ENCODE results near the gene ZNF70.

DNA sequence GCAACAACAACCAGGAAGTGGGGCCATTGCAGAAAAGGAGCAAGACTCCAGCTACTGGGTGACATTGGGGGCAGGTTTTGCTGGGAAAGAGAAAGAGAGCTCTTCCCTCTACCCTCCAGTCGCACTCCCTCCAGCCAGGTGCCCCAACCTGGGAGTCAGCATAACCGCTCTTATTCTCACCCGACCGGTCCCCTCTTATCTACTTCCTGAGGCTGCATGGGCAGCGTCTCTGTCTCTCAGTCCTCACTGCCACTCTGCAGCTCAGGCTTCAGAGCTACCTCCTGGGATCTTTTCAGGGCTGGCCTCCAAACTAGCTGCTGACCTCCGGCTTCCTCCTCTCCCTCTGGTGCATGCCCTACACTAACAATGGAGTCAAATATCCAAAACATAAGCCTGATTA is 5.1 kb downstream of the ZNF70 start:
- TF ChIP-seq EZH2phosphoT487 (IDR thresholded peaks at IDR 0.05; ENCODE audit: borderline replicate concordance, low read length) = no peak
- TF ChIP-seq, protein P1, sequence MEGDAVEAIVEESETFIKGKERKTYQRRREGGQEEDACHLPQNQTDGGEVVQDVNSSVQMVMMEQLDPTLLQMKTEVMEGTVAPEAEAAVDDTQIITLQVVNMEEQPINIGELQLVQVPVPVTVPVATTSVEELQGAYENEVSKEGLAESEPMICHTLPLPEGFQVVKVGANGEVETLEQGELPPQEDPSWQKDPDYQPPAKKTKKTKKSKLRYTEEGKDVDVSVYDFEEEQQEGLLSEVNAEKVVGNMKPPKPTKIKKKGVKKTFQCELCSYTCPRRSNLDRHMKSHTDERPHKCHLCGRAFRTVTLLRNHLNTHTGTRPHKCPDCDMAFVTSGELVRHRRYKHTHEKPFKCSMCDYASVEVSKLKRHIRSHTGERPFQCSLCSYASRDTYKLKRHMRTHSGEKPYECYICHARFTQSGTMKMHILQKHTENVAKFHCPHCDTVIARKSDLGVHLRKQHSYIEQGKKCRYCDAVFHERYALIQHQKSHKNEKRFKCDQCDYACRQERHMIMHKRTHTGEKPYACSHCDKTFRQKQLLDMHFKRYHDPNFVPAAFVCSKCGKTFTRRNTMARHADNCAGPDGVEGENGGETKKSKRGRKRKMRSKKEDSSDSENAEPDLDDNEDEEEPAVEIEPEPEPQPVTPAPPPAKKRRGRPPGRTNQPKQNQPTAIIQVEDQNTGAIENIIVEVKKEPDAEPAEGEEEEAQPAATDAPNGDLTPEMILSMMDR (conservative IDR thresholded peaks at IDR 0.05; ENCODE audit: low read depth, low read length) = no peak
- no peak for TF ChIP-seq EZH2 (IDR thresholded peaks at IDR 0.05; ENCODE audit: low read length, unreplicated experiment)
